ENCODE results near the gene MR1.
"Not testable (repeated sequence)": the region's sequence is repeated elsewhere in the genome, so short reads cannot be mapped to it uniquely, and the experiment has no call there.

Gene MR1

GRCh38 chr1:181033128-181033798, 520 bp upstream of the MR1 start:
- no peak for DNase-seq

GRCh38 chr1:181035210-181035609, 1.4 kb downstream of the MR1 start:
- not testable (repeated sequence) for DNase-seq

GRCh38 chr1:181036107-181036836, 2.5 kb downstream of the MR1 start:
- no peak for DNase-seq

- no peak for DNase-seq
These were observed 3.6 kb downstream of the MR1 start for GRCh38 chr1:181037386-181037785.

DNA sequence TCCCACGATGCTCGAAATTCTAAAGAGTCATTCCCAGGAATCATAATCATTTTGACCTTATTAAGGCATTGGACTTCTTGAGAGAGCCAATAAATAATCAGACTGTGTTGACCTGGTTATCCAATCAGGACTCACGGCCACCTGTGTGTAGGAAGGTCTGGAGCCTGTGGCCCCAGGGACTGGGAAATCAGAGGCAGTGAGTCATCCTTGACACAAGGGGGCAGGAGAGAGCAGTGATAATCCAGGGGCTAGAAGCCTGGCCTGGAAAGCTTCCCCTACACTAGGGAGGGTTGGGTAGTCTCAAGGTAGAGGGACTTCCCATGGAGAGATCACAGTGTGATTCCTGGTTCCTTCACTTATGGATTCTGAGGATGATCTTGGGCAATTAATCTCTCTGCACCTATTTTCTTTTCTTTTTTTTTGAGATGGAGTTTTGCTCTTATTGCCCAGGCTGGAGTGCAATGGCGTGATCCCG, 4.7 kb downstream of the MR1 start:
- no peak for DNase-seq

- no peak for DNase-seq
These were observed 6.6 kb downstream of the MR1 start for GRCh38 chr1:181040284-181040865.

- no peak for DNase-seq
These were observed 9.5 kb downstream of the MR1 start for GRCh38 chr1:181043025-181043888.

GRCh38 chr1:181044449-181044966, 10.7 kb downstream of the MR1 start:
- no peak for DNase-seq

DNA sequence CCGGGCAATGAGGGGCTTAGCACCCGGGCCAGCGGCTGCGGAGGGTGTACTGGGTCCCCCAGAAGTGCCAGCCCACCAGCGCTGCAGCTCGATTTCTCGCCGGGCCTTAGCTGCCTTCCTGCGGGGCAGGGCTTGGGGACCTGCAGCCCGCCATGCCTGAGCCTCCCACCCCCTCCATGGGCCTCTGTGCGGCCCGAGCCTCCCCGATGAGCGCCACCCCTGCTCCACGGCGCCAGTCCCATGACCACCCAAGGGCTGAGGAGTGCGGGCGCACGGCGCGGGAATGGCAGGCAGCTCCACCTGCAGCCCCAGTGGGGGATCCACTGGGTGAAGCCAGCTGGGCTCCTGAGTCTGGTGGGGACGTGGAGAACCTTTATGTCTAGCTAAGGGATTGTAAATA, 12.2 kb downstream of the MR1 start:
- not testable (repeated sequence) for DNase-seq

DNA sequence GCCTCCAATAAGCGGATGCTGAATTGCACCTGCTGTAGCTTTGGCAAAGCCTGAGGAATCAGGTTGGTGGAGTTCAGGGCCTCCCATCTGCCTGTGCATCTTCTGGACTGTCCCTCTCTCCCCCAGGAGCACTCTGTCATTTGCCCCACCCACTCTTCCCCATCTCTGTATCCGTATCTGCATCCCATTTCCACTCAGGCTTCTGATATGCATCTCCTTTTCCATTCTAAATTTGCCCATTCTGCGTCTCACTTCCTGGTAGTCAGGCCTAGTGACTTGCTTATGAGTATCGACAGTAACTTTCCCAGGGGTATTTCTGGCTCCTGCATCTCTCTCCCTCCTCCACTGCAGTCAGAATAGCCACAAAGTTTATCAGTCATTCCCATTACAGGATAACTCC, 15.6 kb downstream of the MR1 start:
- no peak for DNase-seq

- DNase-seq = no peak
These were observed 17.1 kb downstream of the MR1 start for GRCh38 chr1:181050922-181051321.

GRCh38 chr1:181056560-181056959, 22.8 kb downstream of the MR1 start:
- DNase-seq = no peak

DNA sequence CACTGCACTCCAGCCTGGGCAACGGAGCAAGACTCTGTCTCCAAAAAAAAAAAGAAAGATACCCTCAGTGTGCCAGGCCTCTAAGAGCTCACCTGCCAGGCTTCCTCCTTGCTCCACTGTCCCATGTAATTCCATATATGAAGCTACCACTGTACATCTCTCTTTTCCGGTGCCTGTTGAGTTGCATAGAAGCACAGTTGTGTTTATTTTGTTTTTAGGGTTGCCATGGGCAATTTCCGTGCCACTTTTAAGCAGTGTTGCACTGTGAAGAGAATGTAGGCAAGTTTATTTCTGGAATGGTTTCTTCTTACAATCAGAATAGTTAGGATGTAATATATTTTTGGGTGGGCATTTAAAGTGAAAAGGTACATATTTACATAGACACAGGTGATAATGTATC, 23.3 kb downstream of the MR1 start:
- DNase-seq = no peak

GRCh38 chr1:181059435-181059834, 25.7 kb downstream of the MR1 start:
- no peak for DNase-seq

GRCh38 chr1:181060066-181060465, 26.3 kb downstream of the MR1 start:
- no peak for DNase-seq

- DNase-seq = not testable (repeated sequence)
These were observed 27.2 kb downstream of the MR1 start for GRCh38 chr1:181060947-181061346.

GRCh38 chr1:181061487-181061886, 27.7 kb downstream of the MR1 start:
- DNase-seq = no peak

GRCh38 chr1:181061891-181062835, 28.4 kb downstream of the MR1 start:
- no peak for DNase-seq

GRCh38 chr1:181062836-181063428, 29.1 kb downstream of the MR1 start:
- no peak for DNase-seq

DNA sequence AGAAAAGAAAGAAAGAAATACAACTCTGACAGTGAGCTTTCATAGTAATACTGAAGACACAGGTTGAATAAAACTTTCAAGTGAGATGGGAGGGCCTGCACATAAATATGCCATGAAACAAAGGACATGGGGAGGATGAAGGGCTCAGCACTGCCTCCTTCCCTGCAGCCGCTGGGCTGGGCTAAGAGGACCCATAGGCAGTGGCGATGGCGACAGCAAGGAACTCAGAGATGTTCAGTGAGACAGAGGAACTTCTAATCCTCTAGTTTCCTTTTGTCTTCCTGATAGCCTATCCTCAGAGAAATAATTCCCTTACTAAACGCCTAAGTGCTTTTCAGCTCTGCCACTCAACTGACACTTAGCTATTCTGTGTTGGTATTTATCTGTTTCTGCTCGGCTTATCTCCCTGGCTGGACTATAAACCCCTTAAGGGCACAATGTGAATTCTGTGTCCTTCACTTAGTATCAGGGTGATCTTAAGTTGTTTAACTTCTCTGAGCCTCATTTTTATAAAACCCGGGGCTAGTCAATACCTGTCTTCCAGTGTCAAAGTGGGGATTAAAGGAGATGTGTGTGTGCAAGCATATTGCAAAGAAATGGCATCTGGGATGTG, 30.3 kb downstream of the MR1 start:
- no peak for DNase-seq

GRCh38 chr1:181064702-181065101, 30.9 kb downstream of the MR1 start:
- DNase-seq = no peak
